ENCODE results near the gene NR1H4.
"Not testable (repeated sequence)": the region's sequence is repeated elsewhere in the genome, so short reads cannot be mapped to it uniquely, and the experiment has no call there.

Gene NR1H4

DNA sequence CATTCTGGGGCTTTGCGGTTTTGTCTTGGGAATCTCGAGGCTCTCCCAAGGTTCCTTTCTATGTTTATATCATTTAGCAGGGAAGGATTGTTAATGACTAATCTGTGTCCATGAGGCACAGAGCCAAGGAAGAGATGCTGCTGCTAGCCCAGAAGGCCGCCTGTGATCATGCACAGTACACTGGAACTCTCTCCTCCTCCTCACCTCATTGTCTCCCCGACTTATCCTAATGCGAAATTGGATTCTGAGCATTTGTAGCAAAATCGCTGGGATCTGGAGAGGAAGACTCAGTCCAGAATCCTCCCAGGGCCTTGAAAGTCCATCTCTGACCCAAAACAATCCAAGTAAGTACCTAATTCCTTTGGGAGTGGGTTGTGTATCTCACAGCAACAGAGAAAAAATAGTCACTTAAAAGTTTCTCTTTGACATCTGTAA, at the start of gene NR1H4:
Gene NR1H4 (plus strand): TSS at position 151 of the 435 bp plus-strand sequence. CDS start 19,458 bp downstream, outside the sequence.
- no peak for DNase-seq

DNA sequence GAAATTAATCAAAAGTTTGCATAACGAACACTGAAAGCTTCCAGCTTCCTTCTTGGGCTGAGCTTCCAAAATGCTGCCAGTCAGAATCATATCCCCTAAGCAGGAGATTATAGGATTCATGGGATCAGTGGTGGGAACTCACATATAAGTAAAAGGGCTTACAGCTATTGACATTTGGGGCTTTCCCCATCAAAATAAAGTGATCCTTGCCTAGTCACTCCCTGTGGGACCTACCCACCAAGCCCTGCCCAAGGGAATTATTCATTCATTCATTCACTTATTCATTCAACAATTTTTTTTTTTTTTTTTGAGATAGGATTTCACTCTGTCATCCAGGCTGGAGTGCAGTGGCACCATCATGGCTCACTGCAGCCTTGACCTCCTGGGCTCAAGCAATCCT, 47.5 kb upstream of the NR1H4 start:
- DNase-seq = no peak

DNA sequence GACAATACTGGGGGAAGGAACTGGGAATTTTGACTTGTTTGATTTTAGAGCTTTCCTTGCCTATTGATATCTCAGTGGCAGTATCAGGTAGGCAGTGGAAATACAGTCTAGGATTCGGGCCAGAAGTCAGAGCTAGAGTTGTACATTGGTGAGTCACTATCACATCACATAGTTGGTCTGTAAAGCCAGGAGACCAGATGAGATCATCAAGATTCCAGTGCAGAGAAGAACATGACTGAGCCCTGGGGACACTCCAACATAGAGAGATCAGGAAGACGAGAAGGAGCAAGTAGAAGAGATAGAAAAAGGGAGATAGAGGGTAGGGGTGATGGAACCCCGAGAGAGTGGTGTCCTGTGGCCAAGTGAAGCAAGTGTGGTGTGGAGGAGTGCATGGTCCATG, 46.6 kb upstream of the NR1H4 start:
- no peak for DNase-seq

DNA sequence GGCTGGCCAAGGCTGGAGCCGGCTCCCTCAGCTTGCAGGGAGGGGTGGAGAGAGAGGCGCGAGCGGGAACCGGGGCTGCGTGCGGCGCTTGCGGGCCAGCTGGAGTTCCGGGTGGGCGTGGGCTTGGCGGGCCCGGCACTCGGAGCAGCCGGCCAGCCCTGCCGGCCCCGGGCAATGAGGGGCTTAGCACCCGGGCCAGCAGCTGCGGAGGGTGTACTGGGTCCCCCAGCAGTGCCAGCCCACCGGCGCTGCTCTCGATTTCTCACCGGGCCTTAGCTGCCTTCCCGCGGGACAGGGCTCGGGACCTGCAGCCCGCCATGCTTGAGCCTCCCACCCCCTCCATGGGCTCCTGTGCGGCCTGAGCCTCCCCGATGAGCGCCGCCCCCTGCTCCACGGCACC, 43.4 kb upstream of the NR1H4 start:
- not testable (repeated sequence) for DNase-seq

DNA sequence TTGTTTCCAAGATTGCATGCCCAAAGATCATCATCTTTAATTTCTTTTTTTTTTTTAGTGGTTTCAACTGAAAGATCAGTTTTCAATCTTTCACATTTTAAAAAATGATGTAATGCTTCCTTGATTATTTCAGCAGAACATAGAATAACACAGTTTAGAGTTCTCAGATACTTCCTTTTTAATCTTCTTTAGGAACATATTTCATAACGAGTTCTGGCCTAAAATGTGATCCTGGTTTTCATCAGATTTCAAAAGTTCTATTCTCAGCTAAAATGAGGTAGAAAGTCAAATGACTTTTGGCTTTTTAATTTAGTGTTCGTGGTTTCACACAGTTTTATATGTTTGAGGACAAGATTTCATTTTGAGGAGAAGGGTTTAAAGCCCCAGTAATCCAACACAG, 40.0 kb upstream of the NR1H4 start:
- DNase-seq = no peak

DNA sequence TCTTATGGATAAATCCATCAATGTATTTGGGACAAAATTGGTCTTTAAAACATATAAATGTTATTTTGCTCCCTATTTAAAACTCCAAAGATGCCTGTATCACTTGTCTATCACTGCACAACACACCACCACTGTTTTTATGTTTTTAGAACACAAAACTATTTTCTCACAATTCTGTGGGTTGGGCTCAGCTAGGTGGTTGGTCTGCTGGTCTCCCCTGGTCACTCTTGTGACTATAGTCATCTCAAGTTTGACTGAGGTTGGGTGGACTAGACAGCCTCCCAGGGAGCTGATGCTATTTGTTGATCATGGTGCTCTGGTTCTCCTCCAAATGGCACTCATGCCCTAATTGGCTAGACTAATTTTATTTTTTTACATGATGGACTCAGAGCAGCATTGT, 39.5 kb upstream of the NR1H4 start:
- DNase-seq = no peak

DNA sequence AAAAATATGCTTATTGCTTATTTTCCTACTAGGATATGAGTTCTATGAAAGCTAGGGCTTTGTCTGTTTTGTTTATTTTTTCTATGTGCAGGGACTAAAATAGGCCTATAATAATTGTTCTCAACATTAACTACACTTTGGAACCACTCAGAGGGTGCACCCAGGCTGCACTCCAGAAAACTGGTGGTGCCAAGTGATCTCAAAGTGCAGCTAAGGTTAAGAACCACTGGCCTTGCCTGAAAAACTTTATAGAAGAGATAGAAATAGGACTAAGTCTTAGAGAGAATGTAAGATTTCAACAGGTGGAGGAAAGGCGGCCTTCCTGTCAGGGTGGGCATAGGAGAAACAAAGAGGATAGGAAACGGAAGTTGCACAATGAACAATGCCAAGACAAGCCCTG, 37.7 kb upstream of the NR1H4 start:
- no peak for DNase-seq

DNA sequence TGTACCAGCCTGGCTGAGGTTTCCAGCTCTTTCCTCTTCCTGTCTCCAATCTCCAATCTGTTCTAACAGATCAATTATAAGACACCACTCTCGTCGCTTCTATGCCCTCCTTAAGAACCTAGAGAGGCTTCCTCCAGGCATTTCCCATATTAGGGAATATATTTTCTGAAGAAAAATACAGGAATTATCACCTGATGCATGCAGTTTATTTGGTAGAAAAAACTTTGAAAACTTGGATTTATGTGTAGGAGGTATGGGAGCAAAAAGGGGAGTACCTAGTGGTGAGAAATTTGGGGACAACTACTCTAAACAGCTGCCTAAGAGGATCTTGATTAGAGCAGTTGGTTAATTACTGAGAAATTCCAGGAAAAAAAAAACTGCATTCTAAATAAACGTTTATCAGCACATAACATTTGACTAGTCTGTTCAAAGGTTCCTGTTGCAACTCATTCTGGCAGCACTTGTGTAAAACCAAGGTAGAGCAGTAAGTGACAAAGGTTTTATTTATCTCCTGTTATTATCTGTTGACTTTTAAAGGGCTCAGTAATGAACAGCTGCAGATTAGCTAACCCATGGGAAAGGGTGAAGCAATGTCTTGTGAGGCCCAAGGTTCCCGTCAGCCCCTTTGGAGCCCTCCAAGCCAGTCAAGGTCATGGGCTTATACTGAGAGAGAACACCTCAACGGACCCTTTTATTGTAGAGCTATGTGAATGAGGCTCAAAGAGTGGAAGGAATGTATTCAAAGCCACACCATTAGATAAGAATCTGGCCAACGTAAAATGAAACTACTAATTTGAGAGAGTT, 36.4 kb upstream of the NR1H4 start:
- DNase-seq = no peak

DNA sequence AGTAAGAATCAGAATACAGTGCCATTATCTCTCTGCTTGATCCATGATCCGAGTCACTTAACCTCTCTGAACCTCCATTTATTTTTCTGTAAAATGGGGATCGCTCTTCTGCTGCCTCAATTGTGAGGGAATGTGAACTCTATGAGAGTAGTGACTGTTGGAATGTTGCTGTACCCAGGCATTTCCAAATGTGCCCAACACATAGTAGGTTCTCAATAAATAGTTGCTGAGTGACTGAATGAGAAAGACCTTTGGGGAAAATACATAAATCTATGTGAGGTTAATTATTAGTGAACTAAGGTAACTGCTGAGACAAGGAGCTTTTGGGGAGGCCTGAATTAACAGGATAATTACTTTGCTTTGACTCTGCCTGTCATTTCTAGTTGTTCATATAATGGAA, 33.9 kb upstream of the NR1H4 start:
- no peak for DNase-seq

DNA sequence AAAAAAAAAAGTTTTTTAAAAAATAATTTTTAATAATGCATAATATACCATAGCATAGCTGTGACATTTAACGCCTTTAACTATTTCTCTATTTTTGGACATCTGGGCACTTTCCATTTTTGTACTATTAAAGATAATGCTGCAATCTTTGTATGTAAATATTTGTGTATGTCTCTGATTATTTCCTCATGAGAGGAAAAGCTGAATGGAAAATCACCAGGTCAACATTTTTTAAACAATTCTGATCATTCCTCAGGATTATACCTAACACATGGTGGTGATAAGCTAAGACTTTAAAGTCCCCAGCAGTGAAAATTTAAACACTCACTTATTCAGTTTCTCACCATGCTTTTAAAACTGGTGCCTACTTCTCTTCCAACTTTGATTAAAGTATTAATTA, 31.3 kb upstream of the NR1H4 start:
- DNase-seq = no peak

DNA sequence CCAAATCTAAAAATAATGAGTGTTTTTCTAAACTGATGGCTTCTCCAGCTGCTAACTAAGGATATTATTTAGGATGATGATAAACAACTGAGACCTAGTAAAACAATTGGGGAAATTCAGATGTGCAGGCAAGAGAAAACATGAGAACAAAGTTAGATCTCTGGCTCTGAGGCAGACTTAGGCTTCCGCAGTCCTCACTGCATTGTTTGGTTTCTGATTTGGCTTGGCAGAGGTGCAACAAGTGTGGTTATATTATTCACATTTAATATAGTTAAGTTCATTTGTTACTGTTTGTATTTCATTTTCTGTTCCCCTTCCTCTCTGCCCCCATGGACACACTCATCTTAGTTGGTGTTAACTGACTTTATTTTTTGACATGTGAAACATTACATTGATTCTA, 30.2 kb upstream of the NR1H4 start:
- DNase-seq = no peak

DNA sequence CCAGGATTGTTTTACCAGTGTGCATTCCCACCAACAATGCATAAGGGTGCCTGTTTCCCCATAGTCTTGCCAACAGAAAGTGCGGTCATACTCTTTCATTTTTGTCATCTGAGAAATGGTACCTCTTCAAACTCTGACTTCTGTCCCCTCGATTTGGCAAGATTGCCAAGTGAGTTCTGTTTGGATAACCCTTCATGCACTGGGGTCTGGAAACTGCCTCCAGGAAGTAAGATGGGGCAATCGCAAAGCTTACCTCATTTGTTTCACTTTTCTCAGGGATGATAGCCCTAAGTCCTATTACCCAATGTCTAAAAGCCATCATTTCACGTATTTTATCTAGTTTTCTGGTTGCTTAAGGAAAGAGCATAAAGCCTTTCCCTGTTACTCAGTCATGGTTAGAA, 28.6 kb upstream of the NR1H4 start:
- DNase-seq = no peak

DNA sequence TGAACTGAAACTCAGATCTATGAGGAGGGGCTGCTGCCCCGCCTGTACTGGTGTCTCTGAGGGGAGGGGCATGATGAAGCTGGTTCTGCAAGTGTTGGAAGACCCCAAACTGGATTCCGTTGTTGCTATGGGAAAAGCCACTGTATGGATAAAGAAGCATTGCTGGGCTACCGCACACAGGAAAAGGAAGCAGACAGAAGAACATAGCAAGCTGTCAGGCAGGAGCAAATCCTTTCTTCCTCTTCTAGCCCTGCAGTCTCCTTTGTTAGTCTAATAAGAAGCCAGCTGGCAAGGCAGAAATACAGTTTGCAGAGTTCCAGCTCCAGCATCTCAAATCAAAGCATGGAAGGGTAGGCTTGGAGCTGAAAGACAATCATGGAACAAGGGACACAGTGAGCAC, 26.3 kb upstream of the NR1H4 start:
- no peak for DNase-seq

DNA sequence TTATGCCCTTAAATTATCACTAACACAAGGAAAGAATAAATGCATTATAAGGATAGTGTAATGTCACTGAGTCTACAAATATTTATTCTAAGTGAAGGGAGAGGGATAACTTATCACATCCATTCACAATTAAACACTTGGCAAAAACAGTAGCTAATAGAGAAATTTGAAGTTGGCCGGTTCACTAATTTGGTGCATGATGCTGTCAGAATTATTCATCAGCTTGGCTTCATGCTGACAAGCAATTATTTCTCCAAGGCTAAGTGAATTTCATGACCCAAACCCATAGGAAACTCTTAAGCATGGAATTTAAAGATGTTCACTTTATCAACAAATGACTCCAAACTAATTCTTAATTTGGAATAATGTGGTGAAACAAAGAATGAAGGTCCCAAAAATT, 25.0 kb upstream of the NR1H4 start:
- no peak for DNase-seq

DNA sequence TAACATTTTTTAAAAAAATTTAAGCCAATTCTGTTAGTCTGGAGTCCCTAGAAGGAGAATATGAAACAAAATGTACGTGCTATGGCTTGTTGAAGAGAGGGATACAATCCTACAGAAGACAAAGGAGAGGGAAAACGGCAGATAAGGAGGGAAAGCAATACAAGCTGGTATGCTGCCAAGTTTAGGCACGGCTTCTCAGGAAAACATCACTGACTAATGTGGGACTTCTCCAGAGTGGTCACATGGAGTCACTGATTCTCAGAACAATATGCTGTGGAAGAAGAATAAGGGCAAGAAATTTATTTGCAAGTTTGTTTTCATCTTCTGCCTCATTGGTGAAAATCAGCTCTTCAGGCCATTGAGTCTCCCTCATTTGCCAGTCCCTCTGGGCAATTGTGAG, 22.9 kb upstream of the NR1H4 start:
- DNase-seq = no peak

DNA sequence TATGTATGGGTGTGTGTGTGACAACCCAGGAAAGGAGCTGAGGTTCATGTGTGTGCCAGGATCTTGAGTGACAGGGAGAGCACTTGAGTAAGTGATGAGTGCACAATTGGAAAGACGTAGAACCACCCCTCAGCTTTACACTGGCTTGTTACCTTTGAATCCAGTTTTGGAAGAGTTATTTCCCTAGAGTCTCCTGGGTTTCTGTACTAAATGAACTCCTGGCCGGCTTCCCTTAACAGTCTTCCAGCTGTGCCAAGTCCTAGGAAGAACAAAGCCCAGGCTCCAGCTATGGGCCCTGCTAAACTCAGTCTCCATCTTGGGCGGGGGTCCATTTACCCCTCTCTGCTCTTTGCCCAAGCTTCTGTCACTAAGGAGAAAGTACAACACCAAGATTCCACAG, 19.7 kb upstream of the NR1H4 start:
- DNase-seq = no peak

DNA sequence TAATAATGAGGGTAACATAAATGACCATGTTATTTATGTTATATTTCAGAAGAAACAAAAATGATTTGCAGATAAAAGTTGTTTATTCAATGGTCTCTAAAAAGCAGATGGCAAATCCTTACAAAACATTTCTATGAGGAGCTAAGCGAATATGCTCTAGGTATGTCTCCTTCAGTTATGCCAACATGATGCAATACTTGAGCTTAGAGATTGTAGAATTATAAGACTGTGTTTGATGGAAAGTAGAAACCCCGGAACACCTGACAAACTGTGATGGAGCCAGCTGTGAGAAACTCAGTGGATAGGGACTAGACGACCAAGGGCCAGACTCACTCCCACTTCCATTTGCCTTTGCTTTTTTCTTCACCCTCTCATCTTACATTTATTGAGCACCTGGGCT, 17.8 kb upstream of the NR1H4 start:
- DNase-seq = no peak

DNA sequence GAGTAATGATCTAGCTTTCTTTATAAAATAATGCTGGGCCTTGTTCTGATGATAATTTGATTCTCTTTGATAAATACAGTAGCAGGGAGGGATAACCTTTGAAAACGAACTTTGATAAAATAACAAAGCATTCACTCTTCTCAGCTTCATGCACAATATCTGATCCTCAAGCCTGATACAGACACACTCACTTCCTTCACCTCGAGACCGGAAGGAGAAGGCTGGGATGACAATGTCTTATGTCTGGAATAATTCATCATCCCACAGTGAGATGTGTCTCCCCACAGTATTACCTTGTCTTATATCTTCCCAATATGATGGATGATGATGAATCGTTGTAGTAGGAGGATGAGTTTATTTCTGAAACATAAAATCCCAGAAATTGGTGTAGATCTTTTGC, 15.5 kb upstream of the NR1H4 start:
- no peak for DNase-seq

DNA sequence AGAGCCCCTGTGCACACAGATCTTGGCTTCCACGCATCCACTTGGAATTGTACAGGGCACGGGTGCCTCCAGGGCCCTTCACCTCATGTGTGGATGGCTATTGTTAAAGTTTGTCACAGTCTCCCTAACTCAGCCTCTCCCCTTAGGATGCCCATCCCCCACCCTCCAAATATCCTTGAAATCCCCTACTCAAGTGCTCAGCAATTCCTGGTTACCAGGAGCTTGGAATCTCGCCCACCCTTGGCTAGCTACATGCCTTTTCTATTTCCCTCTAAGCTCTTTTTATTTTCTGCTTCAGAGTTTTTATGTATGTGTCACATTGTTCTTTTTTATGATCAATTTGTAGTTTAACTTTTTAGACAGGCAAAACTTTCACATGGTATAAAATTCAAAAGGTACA, 13.0 kb upstream of the NR1H4 start:
- no peak for DNase-seq

DNA sequence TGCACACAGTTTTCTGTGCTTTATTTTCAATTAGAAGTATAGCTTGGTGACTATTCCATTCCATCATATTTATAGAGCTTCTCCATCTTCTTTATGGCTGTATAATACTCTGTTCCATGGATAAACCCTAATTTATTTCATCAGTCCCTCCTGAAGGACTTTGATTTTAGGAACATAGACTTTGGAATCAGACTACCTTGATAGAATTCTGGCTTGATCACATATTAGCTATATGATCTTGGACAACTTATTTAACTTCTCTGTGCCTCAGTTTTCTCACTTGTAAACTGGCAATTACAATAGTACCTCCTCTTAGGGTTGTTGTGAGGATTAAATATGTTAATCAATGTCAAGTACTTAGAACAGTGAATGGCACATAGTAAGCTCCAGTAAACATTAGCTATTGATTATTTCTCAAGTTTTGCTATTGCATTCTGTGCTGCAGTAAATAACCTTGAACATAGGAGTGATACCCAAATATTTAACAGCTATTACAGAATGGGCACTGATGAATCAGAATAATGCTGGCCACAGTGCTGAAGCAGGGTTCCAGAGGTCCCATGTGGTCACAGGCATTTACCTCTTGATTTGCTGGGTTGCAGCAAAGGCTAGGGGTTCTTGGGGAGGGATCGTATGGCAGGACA, 12.2 kb upstream of the NR1H4 start:
- no peak for DNase-seq

DNA sequence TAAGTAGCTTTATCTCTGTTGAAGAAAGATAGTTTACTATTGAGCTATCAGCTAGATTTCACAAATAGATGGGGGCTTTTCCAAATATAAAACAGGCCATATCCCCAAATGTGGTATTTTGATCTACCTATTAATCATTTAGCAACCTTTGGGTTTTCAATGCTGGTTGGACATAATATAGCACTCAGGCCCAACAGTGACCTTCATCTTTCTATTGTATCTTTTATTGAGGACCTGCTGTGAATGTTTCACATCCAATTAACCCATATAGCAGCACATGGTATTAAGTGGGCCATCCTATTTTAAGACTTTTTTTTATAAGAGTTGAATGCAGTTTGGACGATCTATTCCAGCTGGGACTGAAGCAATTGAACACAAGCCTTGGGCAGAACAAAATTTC, 10.0 kb upstream of the NR1H4 start:
- no peak for DNase-seq

DNA sequence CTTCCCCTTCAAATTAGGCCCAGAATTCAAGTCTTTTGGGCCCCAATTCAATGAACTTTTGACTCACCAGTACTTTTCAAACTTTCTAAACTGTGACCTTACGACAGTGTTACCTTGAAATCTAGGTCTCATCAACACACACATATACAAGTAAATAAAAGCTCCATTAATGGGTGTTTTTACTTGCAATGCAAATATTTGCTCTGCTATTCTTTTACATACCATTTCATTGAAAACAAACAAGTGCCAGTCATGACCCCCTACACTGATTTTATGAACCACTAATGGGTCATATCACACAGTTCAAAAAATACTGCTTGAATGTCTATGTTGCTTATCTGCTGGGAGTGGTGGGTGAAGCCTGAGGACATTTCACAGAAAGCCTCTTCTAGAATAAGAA, 9.1 kb upstream of the NR1H4 start:
- no peak for DNase-seq

DNA sequence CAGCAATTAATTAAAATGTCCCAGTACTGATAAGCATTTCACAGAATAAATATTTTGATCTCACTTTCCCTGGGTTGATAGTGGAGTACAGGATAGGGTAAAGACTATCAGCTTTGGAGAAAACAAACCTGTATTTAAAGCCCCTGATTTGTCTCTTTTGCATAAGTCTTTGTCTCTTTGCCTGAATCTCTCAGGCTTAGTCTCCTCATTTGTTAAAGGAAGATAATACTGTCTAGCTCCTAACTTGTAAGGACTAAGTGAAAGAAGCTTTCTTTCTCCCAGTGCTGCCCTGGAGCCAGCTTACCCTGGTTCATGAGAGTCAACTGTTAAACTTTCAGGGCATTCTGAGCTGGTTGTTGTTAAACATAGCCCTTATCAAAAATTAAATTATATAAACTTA, 5.5 kb upstream of the NR1H4 start:
- DNase-seq = no peak

DNA sequence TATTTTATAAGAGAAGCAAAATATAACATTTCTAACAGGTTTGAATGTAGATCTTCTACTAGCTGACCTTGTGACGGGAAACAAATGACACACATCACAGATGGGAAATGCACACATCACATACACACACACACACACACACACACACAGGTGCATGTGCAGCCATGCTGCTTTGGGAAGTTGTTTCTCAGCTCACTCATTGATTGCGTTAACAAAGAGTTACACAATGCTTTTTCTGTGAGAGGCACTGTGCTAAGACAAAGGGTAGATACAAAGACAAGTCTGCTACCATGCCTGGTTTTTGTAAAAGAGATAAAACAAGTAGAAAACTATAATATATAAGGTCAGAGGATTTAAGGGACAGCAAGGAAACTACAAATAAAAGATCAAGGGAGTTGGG, 1.3 kb upstream of the NR1H4 start:
- no peak for DNase-seq

Data from stimulated activated CD4-positive, alpha-beta T cell treated with anti-CD3 and anti-CD28 coated beads, Interleukin-4, amount 100 ng/mL, for 1 hour (primary cell).